ENCODE results near the gene OSBPL8. TPM values are rescaled to one million over a fixed set of nuclear protein-coding genes. Genes with fewer than 3 reads are reported as not detected.

The OSBPL8 gene
- total and polyA plus RNA-seq, 9 of the 15 experiments (the other 6 are each of a cell fraction or from before 2014, with no cell fraction given) = 17.4 to 82.7 (median 42.8) TPM

GRCh38 chr12:76329159-76329558 is 230.4 kb downstream of the OSBPL8 start (continued):
- TF ChIP-seq SRF (CRISPR knock-in tag; IDR thresholded peaks at IDR 0.05) = no peak
- no peak for TF ChIP-seq ZNF12 (CRISPR knock-in tag; IDR thresholded peaks at IDR 0.05)
- TF ChIP-seq MEF2A (IDR thresholded peaks at IDR 0.05; ENCODE audit: control insufficient read depth, low read depth, low read length) = no peak
- peak; percentile 85 for TF ChIP-seq JUND (IDR thresholded peaks at IDR 0.05; ENCODE audit: borderline replicate concordance, low read depth, low read length)
- peak; percentile 55; the same call in 1 of the 3 replicates for TF ChIP-seq JUND (tag; IDR thresholded peaks at IDR 0.05; ENCODE audit: borderline replicate concordance, low read depth, low read length)
- TF ChIP-seq SMAD3 (CRISPR knock-in tag; conservative IDR thresholded peaks at IDR 0.05) = no peak
- TF ChIP-seq EP300 (IDR thresholded peaks at IDR 0.05; ENCODE audit: low read length) = 0 out of 2 replicates have a peak, but pooled peaks have one; percentile 42
- no peak for TF ChIP-seq TAF7 (tag; IDR thresholded peaks at IDR 0.05)
- no peak for TF ChIP-seq STAT5B (CRISPR knock-in tag; IDR thresholded peaks at IDR 0.05)
- TF ChIP-seq SMAD2 (IDR thresholded peaks at IDR 0.05; ENCODE audit: low read depth, low read length) = no peak
- no peak for TF ChIP-seq NCOA1 (IDR thresholded peaks at IDR 0.05; ENCODE audit: low read depth)
- TF ChIP-seq HNRNPUL1 (IDR thresholded peaks at IDR 0.05; ENCODE audit: low read length) = no peak
- no peak for TF ChIP-seq ZNF3 (CRISPR knock-in tag; IDR thresholded peaks at IDR 0.05)
- TF ChIP-seq HMG20A (CRISPR knock-in tag; conservative IDR thresholded peaks at IDR 0.05) = no peak
- TF ChIP-seq ZNF398 (CRISPR knock-in tag; IDR thresholded peaks at IDR 0.05) = no peak
- peak; percentile 71 for TF ChIP-seq MAFG (tag; conservative IDR thresholded peaks at IDR 0.05)
- TF ChIP-seq ARID3B (CRISPR knock-in tag; IDR thresholded peaks at IDR 0.05; ENCODE audit: borderline replicate concordance) = no peak
- TF ChIP-seq SP1 (CRISPR knock-in tag; IDR thresholded peaks at IDR 0.05) = no peak
